ENCODE results near the gene UCK2.

Gene UCK2

GRCh38 chr1:165887877-165888551 is 60.6 kb downstream of the UCK2 start:
- Histone ChIP-seq H3K27ac (replicated peaks) (no peak overlapping the region), H3K4me3 (replicated peaks; ENCODE audit: insufficient read depth, low read length) (no peak overlapping the region), H3K27me3 (ENCODE audit: insufficient read depth, poor library complexity, severe bottlenecking) (no peaks in the 10 kb centered on the region)
- TF ChIP-seq REST (IDR thresholded peaks at IDR 0.05; ENCODE audit: insufficient replicate concordance, low read depth): no peak
- TF ChIP-seq CTCF (IDR thresholded peaks at IDR 0.05; ENCODE audit: insufficient read depth, low read length): no peak
- TF ChIP-seq GABPA (IDR thresholded peaks at IDR 0.05; ENCODE audit: low read depth): no peak
- TF ChIP-seq SPI1 (IDR thresholded peaks at IDR 0.05; ENCODE audit: borderline replicate concordance, low read depth): no peak
- TF ChIP-seq POLR2AphosphoS5 (IDR thresholded peaks at IDR 0.05; ENCODE audit: low read depth): no peak
- no peak for DNase-seq (ENCODE audit: low read depth in 1 of 2, low spot score in 1 of 2)

GRCh38 chr1:165888552-165888920 is 61.1 kb downstream of the UCK2 start:
- H3K27ac ChIP-seq (replicated peaks): no peak overlapping the region
- H3K4me3 ChIP-seq (replicated peaks; ENCODE audit: insufficient read depth, low read length): no peak overlapping the region
- DNase-seq (ENCODE audit: low read depth in 1 of 2, low spot score in 1 of 2): no peak
- TF ChIP-seq GABPA (IDR thresholded peaks at IDR 0.05; ENCODE audit: low read depth) (no peak), SPI1 (IDR thresholded peaks at IDR 0.05; ENCODE audit: borderline replicate concordance, low read depth) (no peak), CTCF (IDR thresholded peaks at IDR 0.05; ENCODE audit: insufficient read depth, low read length) (no peak), POLR2AphosphoS5 (IDR thresholded peaks at IDR 0.05; ENCODE audit: low read depth) (no peak), REST (IDR thresholded peaks at IDR 0.05; ENCODE audit: insufficient replicate concordance, low read depth) (no peak)
- H3K27me3 ChIP-seq (ENCODE audit: insufficient read depth, poor library complexity, severe bottlenecking): no peaks in the 10 kb centered on the region

- no peak for DNase-seq (ENCODE audit: low read depth in 1 of 2, low spot score in 1 of 2)
- Histone ChIP-seq H3K4me3 (replicated peaks; ENCODE audit: insufficient read depth, low read length) (no peak overlapping the region), H3K27ac (replicated peaks) (no peak overlapping the region), H3K27me3 (ENCODE audit: insufficient read depth, poor library complexity, severe bottlenecking) (no peaks in the 10 kb centered on the region)
- no peak for TF ChIP-seq POLR2AphosphoS5 (IDR thresholded peaks at IDR 0.05; ENCODE audit: low read depth)
- TF ChIP-seq GABPA (IDR thresholded peaks at IDR 0.05; ENCODE audit: low read depth): no peak
- TF ChIP-seq SPI1 (IDR thresholded peaks at IDR 0.05; ENCODE audit: borderline replicate concordance, low read depth): no peak
- no peak for TF ChIP-seq REST (IDR thresholded peaks at IDR 0.05; ENCODE audit: insufficient replicate concordance, low read depth)
- no peak for TF ChIP-seq CTCF (IDR thresholded peaks at IDR 0.05; ENCODE audit: insufficient read depth, low read length)
Measured at GRCh38 chr1:165890684-165891083, 63.3 kb downstream of the UCK2 start.
